ENCODE data around the gene ZGLP1. TPM values are rescaled to one million over a fixed set of nuclear protein-coding genes. Genes with fewer than 3 reads are reported as not detected.

The ZGLP1 gene
- total and polyA plus RNA-seq, 2 donors (not counting 1 experiment from before 2014, with no cell fraction given), result 6.4 to 8.0 TPM

DNA sequence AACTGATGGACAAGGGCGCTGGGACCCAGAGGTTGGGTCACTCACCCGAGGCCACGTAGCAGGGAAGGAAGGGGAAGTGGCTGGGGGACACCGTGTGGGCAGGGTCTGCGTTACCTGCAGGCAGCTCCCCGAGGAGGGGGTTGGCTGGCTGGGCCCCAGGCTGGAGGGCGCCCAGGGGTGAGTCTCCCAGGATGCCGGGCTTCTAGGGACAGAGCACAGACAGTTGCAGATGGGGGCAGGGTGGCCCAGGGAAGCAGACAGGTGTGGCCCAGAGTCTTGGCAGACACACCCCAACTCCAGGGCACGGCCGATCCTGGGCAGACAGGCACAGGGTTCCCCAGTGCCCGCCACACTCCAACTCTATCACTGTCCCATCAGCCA is 11.8 kb upstream of the ZGLP1 start:
- Mint-ChIP-seq H3K4me3 (no peak overlapping the region), H3K27ac (no peak overlapping the region), H3K4me1 (no peaks in the 10 kb centered on the region), H3K9me3 (ENCODE audit: insufficient read depth) (no peaks in the 10 kb centered on the region), H3K27me3 (no peaks in the 10 kb centered on the region)
- Histone ChIP-seq H3K27me3 (replicated peaks in 1 of 4; ENCODE audit: control extremely low read depth in 1 of 4, control insufficient read depth in 3 of 4, insufficient read depth in 4 of 4, low read length in 3 of 4) (no peaks in the 10 kb centered on the region), H3K4me1 (ENCODE audit: control insufficient read depth in 2 of 2, insufficient read depth in 2 of 2, low read length in 2 of 2) (peaks cover under 1 to 7% of the 10 kb centered on the region in 2 donors), H3K9me3 (ENCODE audit: control extremely low read depth in 1 of 3, control insufficient read depth in 2 of 3, insufficient read depth in 1 of 3, low read length in 2 of 3) (no peaks in the 10 kb centered on the region), H3K79me2 (ENCODE audit: control insufficient read depth, insufficient read depth, low read length) (peaks cover 10% of the 10 kb centered on the region), H3K36me3 (replicated peaks in 1 of 2; ENCODE audit: control extremely low read depth in 1 of 2, control insufficient read depth in 1 of 2, extremely low read depth in 1 of 2, insufficient read depth in 2 of 2, low read length in 1 of 2) (peaks cover 0 to 65% of the 10 kb centered on the region in 2 experiments), H3K27ac (ENCODE audit: low read length in 2 of 2) (no peak overlapping the region), H3K9ac (ENCODE audit: low read length) (no peak overlapping the region), H2AFZ (ENCODE audit: insufficient read depth, low read depth, low read length, poor library complexity, severe bottlenecking) (no peak overlapping the region), H4K20me1 (ENCODE audit: control insufficient read depth, insufficient read depth, low read length, poor library complexity, severe bottlenecking) (peaks cover 37% of the 10 kb centered on the region), H3K4me2 (replicated peaks; ENCODE audit: low read depth, low read length, poor library complexity, severe bottlenecking) (no peak overlapping the region), H3K4me3 (ENCODE audit: control extremely low read depth in 1 of 5, extremely low read depth in 1 of 5, insufficient read depth in 1 of 5, low read depth in 2 of 5, low read length in 4 of 5) (no peak overlapping the region)
- WGBS (ENCODE audit: insufficient coverage), result 89% methylated on average over 11 of the region's 11 CpGs
- no peak for DNase-seq
- no peak for ATAC-seq (ENCODE audit: low read depth)
- intact Hi-C loops (cut with micrococcal nuclease), result no loop called here
- TF ChIP-seq, protein P1, sequence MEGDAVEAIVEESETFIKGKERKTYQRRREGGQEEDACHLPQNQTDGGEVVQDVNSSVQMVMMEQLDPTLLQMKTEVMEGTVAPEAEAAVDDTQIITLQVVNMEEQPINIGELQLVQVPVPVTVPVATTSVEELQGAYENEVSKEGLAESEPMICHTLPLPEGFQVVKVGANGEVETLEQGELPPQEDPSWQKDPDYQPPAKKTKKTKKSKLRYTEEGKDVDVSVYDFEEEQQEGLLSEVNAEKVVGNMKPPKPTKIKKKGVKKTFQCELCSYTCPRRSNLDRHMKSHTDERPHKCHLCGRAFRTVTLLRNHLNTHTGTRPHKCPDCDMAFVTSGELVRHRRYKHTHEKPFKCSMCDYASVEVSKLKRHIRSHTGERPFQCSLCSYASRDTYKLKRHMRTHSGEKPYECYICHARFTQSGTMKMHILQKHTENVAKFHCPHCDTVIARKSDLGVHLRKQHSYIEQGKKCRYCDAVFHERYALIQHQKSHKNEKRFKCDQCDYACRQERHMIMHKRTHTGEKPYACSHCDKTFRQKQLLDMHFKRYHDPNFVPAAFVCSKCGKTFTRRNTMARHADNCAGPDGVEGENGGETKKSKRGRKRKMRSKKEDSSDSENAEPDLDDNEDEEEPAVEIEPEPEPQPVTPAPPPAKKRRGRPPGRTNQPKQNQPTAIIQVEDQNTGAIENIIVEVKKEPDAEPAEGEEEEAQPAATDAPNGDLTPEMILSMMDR (IDR thresholded peaks at IDR 0.05), result no peak
- no peak for TF ChIP-seq EZH2 (IDR thresholded peaks at IDR 0.05; ENCODE audit: borderline replicate concordance, insufficient read depth, low read depth, low read length, poor library complexity, severe bottlenecking)
- ChIA-PET POLR2A (interaction anchor here (0.6 kb wide), 1 partner anchor 10 kb away, joined by 4 read pairs; no protein-coding TSS in a partner anchor), CTCF (interaction anchor here (1.3 kb wide), 1 partner anchor 30 kb away, joined by 3 read pairs; no protein-coding TSS in a partner anchor)

DNA sequence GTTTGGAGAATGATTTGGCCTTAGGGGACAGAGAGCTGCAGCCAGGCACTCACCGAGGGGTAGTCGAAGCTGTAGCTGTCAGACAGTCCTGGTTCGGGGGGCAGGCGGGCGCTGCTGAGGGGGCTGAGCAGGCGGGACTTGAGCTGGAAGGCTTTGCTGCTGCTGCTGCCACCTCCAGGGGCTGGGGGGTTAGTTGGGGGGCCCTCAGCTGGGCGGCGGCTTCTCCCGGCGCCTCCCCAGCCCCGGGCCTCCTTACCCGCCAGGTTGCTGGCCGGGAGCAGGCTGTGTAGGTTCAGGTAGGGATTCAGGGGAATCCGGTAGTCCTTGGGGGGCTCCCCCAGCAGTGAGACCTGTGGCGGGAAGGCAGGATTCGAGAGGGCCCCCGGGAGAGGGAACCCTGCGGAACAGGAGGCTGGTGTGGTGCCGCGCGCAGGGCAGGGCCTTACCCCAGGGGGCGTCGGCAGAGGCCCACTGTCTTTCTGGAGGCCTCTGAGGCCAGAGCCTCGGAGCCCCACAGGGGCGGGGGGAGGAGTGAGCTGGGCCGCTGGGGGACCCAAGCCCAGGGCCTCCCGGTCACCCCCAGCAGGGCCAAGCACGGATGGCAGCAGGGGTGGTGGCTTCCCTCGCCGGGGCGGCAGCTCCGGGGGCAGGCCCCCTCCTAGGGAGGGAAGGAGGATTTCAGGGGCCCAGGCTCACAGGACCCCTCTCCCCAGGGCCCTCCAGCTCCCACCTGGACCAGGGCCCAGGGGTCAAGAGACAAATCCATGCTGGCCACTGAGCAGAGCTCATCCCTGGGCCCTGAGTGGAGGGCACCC is 11.2 kb upstream of the ZGLP1 start:
- peaks cover 6 to 13% of the 10 kb centered on the region in 2 donors for H3K4me1 ChIP-seq (ENCODE audit: control insufficient read depth in 2 of 2, insufficient read depth in 2 of 2, low read length in 2 of 2)
- no peak for DNase-seq
- peaks cover 10% of the 10 kb centered on the region for H3K79me2 ChIP-seq (ENCODE audit: control insufficient read depth, insufficient read depth, low read length)
- intact Hi-C loops (cut with micrococcal nuclease), result no loop called here
- H3K4me2 ChIP-seq (replicated peaks; ENCODE audit: low read depth, low read length, poor library complexity, severe bottlenecking), result no peak overlapping the region
- peaks cover 3% of the 10 kb centered on the region for H3K4me1 Mint-ChIP-seq
- H3K9ac ChIP-seq (ENCODE audit: low read length), result no peak overlapping the region
- H3K9me3 ChIP-seq (ENCODE audit: control extremely low read depth in 1 of 3, control insufficient read depth in 2 of 3, insufficient read depth in 1 of 3, low read length in 2 of 3), result no peaks in the 10 kb centered on the region
- H2AFZ ChIP-seq (ENCODE audit: insufficient read depth, low read depth, low read length, poor library complexity, severe bottlenecking), result no peak overlapping the region
- no peak overlapping the region for H3K4me3 Mint-ChIP-seq
- H4K20me1 ChIP-seq (ENCODE audit: control insufficient read depth, insufficient read depth, low read length, poor library complexity, severe bottlenecking), result peaks cover 34% of the 10 kb centered on the region
- no peaks in the 10 kb centered on the region for H3K27me3 ChIP-seq (replicated peaks in 1 of 4; ENCODE audit: control extremely low read depth in 1 of 4, control insufficient read depth in 3 of 4, insufficient read depth in 4 of 4, low read length in 3 of 4)
- no peak for ATAC-seq (ENCODE audit: low read depth)
- H3K9me3 Mint-ChIP-seq (ENCODE audit: insufficient read depth), result no peaks in the 10 kb centered on the region
- TF ChIP-seq EZH2 (IDR thresholded peaks at IDR 0.05; ENCODE audit: borderline replicate concordance, insufficient read depth, low read depth, low read length, poor library complexity, severe bottlenecking), result no peak
- TF ChIP-seq, protein P1 (IDR thresholded peaks at IDR 0.05), result no peak
- H3K36me3 ChIP-seq (replicated peaks in 1 of 2; ENCODE audit: control extremely low read depth in 1 of 2, control insufficient read depth in 1 of 2, extremely low read depth in 1 of 2, insufficient read depth in 2 of 2, low read length in 1 of 2), result peaks cover 0 to 59% of the 10 kb centered on the region in 2 experiments
- H3K27me3 Mint-ChIP-seq, result no peaks in the 10 kb centered on the region
- H3K27ac Mint-ChIP-seq, result no peak overlapping the region
- no peak overlapping the region for H3K27ac ChIP-seq (ENCODE audit: low read length in 2 of 2)
- ChIA-PET POLR2A (interaction anchor here (0.7 kb wide), 2 partner anchors 14 to 1390 kb away, joined by 6 to 12 read pairs; no protein-coding TSS in a partner anchor), CTCF (interaction anchor here (0.7 to 1.3 kb wide), 2 partner anchors 29 to 44 kb away, joined by 3 read pairs; no protein-coding TSS in a partner anchor)
- 97% methylated on average over 29 of the region's 32 CpGs for WGBS (ENCODE audit: insufficient coverage)
- no peak overlapping the region for H3K4me3 ChIP-seq (ENCODE audit: control extremely low read depth in 1 of 5, extremely low read depth in 1 of 5, insufficient read depth in 1 of 5, low read depth in 2 of 5, low read length in 4 of 5)

Data from B cell (primary cell).